Panc1 (cell line): Measurements from ENCODE around the gene DENND6A. TPM values are rescaled to one million over a fixed set of nuclear protein-coding genes. Genes with fewer than 3 reads are reported as not detected.

Experiments used
- ATAC-seq: fragments of 200-7000 bp; cut with Tn5 transposase; 2 replicates; pipeline ENCODE4 v1.9.1; 2020; ENCODE audit warnings: mild to moderate bottlenecking, moderate library complexity
- BruUV-seq: library from RNA; stranded (reverse); fragments of 400-500 nt; replicated peaks from 2 replicates; lab custom pipeline; 2021; lab: Mats Ljungman, UMichigan
- CTCF ChIA-PET: fragments of 300-600 bp; sonication (Branson Sonifier 250); formaldehyde crosslinking; loops from one replicate; lab custom pipeline; 2022; ENCODE audit warnings: antibody characterized with exemption; lab: Charles Lee
- POLR2A ChIA-PET: fragments of 300-600 bp; sonication (Branson Sonifier 250); formaldehyde crosslinking; loops from one replicate; lab custom pipeline; 2022; ENCODE audit warnings: antibody characterized with exemption; lab: Charles Lee
- DNase-seq: peaks from one replicate; pipeline ENCODE4 v3.0.0-alpha.2; 2010; ENCODE audit warnings: low read depth, low spot score
- H3K27ac ChIP-seq: 2 replicates; pipeline ENCODE4 v1.5.1; 2011; ENCODE audit warnings: mild to moderate bottlenecking, low read length, inconsistent platforms
- H3K27me3 ChIP-seq: fragments of 200-500 bp; sonication (Bioruptor generic); 2 replicates; pipeline ENCODE4 v1.6.0; 2014; ENCODE audit warnings: low read length, inconsistent platforms; ENCODE audit not compliant: control insufficient read depth, insufficient read depth
- H3K36me3 ChIP-seq: fragments of 200-500 bp; sonication (Bioruptor generic); 2 replicates; pipeline ENCODE4 v1.5.1; 2014; ENCODE audit warnings: inconsistent platforms, mild to moderate bottlenecking, low read length, moderate library complexity; ENCODE audit not compliant: control insufficient read depth, insufficient read depth
- H3K4me1 ChIP-seq: 2 replicates; pipeline ENCODE4 v1.5.1; 2011; ENCODE audit warnings: inconsistent platforms, mild to moderate bottlenecking, low read length, moderate library complexity; ENCODE audit not compliant: control insufficient read depth, insufficient read depth
- H3K4me3 ChIP-seq, 2 experiments: 2 replicates each; pipeline ENCODE4 v1.5.1; 2011 to 2012; ENCODE audit warnings: low read depth in 2 of 2, low read length in 2 of 2, mild to moderate bottlenecking in 2 of 2, inconsistent platforms in 1 of 2, moderate library complexity in 1 of 2
- H3K9me3 ChIP-seq: fragments of 200-500 bp; sonication (Bioruptor generic); 2 replicates; pipeline ENCODE4 v1.5.1; 2014; ENCODE audit warnings: low read depth, mild to moderate bottlenecking, inconsistent platforms, low read length, moderate library complexity; ENCODE audit not compliant: control insufficient read depth, insufficient read depth
- POLR2AphosphoS5 ChIP-seq: IDR thresholded peaks from 2 replicates; pipeline ENCODE4 v1.6.1; 2012; ENCODE audit warnings: mild to moderate bottlenecking, low read depth, low read length, moderate library complexity
- REST ChIP-seq, 2 experiments: IDR thresholded peaks; 2 replicates each; pipeline ENCODE4 v1.6.1; 2011 to 2012; ENCODE audit warnings: low read depth in 2 of 2, control low read depth in 1 of 2, low read length in 1 of 2, mild to moderate bottlenecking in 1 of 2, moderate library complexity in 1 of 2; ENCODE audit not compliant: insufficient read depth in 1 of 2
- SIN3A ChIP-seq: IDR thresholded peaks from 2 replicates; pipeline ENCODE4 v1.6.1; 2012; ENCODE audit warnings: low read depth, mild to moderate bottlenecking, low read length, moderate library complexity, borderline replicate concordance; ENCODE audit not compliant: insufficient read depth
- TCF7L2 ChIP-seq: IDR thresholded peaks from 2 replicates; pipeline ENCODE4 v1.6.1; 2011; ENCODE audit warnings: mild to moderate bottlenecking, low read depth, low read length, inconsistent platforms
- in situ Hi-C: cut with HindIII; loops from 2 replicates; pipeline ENCODE4 v1.10.0; 2016; ENCODE audit warnings: low sequenced_read_pairs, low pct_unique_long_range_greater_than_20kb
- intact Hi-C: fragments of 100-400 bp; cut with micrococcal nuclease; formaldehyde crosslinking; loops from one replicate; pipeline ENCODE4 v1.10.0; 2022; ENCODE audit not compliant: unreplicated experiment
- total RNA-seq: library from RNA; stranded (reverse); gene quantifications from one replicate; pipeline ENCODE4 v1.2.1, GENCODE V29; 2021; ENCODE audit not compliant: unreplicated experiment
- TF ChIP-seq, protein P1 (sequence below): fragments of 450-650 bp; IDR thresholded peaks from 2 replicates; pipeline ENCODE4 v1.5.1; 2017; ENCODE audit warnings: mild to moderate bottlenecking

The DENND6A gene
- total RNA-seq, 1 experiment from 2014 or later, result 18.1 TPM

DNA sequence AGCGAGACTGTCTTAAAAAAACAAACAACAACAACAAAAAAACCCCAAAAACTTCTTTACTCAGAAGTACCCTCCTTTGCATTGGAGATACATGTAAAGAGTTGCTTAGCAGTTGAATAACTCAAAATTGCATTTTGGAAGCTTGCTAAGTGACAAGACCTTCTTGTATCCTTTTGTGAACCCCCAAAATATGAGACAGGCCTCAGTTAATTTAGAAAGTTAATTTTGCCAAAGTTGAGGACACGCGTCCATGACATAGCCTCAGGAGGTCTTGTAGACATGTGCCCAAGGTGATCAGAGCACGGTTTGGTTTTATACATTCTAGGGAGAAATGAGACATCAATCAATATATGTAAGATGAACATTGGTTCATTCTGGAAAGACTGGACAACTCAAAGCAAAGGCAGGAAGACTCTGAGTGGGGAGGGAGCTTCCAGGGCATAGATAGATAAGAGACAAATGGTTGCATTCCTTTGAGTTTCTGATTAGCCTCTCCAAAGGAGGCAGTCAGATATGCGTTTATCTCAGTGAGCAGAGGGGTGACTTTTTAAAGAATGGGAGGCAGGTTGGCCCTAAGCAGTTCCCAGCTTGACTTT, 94.0 kb downstream of the DENND6A start:
- ChIA-PET CTCF (no interaction called here), POLR2A (interaction anchor here (0.5 to 0.6 kb wide), 2 partner anchors 63 to 133 kb away, joined by 3 to 8 read pairs; no protein-coding TSS in a partner anchor)
- H3K27ac ChIP-seq, result peak overlapping the region; percentile 97
- H3K4me1 ChIP-seq, result peaks cover 11% of the 10 kb centered on the region
- TF ChIP-seq POLR2AphosphoS5 (no peak), TCF7L2 (no peak), REST (IDR thresholded peaks at IDR 0.05; ENCODE audit: insufficient read depth in 1 of 2, low read depth in 2 of 2, low read length in 1 of 2) (no peak)
- TF ChIP-seq, protein P1, sequence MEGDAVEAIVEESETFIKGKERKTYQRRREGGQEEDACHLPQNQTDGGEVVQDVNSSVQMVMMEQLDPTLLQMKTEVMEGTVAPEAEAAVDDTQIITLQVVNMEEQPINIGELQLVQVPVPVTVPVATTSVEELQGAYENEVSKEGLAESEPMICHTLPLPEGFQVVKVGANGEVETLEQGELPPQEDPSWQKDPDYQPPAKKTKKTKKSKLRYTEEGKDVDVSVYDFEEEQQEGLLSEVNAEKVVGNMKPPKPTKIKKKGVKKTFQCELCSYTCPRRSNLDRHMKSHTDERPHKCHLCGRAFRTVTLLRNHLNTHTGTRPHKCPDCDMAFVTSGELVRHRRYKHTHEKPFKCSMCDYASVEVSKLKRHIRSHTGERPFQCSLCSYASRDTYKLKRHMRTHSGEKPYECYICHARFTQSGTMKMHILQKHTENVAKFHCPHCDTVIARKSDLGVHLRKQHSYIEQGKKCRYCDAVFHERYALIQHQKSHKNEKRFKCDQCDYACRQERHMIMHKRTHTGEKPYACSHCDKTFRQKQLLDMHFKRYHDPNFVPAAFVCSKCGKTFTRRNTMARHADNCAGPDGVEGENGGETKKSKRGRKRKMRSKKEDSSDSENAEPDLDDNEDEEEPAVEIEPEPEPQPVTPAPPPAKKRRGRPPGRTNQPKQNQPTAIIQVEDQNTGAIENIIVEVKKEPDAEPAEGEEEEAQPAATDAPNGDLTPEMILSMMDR, result no peak
- no peaks in the 10 kb centered on the region for H3K27me3 ChIP-seq
- H3K36me3 ChIP-seq, result peaks cover 13% of the 10 kb centered on the region
- no peaks in the 10 kb centered on the region for H3K9me3 ChIP-seq
- BruUV-seq, result no TSS peak
- ATAC-seq (no peak), DNase-seq (no peak)
- H3K4me3 ChIP-seq, result peak overlapping the region; percentile 94 to 96
- intact Hi-C loops (no loop called here), in situ Hi-C loops (no loop called here)

DNA sequence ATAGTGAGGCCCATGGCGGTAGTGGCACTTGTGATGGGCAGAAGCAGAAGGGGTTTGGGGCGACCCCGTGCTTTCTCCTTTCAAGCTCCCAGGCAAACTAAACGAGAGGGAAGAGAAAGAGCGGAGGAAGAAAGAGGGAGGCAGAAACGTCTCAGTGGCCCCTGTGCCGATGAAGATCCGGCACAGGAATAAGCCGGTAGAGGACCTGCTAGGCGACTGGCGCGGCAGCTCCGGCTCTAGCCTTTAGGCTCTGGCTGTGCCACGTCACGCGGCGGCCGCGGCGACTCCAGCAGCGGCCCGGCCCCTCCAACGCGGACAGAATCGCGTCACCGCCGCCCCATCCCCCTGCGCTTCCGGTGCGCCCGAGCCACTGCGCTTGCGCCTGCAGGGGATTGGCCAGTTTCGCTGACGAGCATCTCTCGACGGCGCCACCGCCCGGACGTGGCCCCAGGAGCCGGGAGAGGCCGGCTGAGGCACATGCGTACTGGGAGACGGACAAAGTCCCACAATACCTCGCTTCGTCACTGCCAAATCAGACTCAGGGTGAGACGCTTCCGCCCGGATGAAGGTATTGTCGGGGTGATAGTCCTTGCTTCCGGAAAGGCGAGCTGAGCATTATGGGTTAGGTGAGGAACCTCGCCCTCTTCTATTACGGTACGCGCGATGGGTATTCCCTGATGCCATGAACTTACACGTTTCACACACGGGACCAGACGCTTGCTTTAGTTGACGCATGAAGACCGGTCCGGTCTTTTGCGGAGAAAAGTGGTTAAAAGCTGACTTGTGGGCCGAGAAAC, 95.6 kb downstream of the DENND6A start, which contains the start of gene ARF4:
Gene ARF4 (minus strand): TSS at position 218 of the 797 bp plus-strand sequence. CDS start 204 bp downstream, at position 14.
- in situ Hi-C loops, result no loop called here
- BruUV-seq, result no TSS peak
- Histone ChIP-seq H3K4me1 (peaks cover 11% of the 10 kb centered on the region), H3K36me3 (peaks cover 13% of the 10 kb centered on the region), H3K9me3 (no peaks in the 10 kb centered on the region), H3K4me3 (peak within 1 kb of the TSS; percentile 94 to 96), H3K27ac (peak within 1 kb of the TSS; percentile 97), H3K27me3 (no peaks in the 10 kb centered on the region)
- ChIA-PET CTCF (interaction anchor here (0.6 kb wide), 1 partner anchor 489 kb away, joined by 15 read pairs; no protein-coding TSS in a partner anchor), POLR2A (interaction anchor here (0.5 to 0.7 kb wide), 2 partner anchors 368 to 432 kb away, joined by 3 to 4 read pairs; no protein-coding TSS in a partner anchor)
- DNase-seq (peak; percentile 94), ATAC-seq (peak; percentile 96)
- intact Hi-C loops, result no loop called here
- TF ChIP-seq TCF7L2 (no peak), REST (IDR thresholded peaks at IDR 0.05; ENCODE audit: insufficient read depth in 1 of 2, low read depth in 2 of 2, low read length in 1 of 2) (peak in 1 of 2 experiments; percentile 14; a peak in 1 of 4 replicates), POLR2AphosphoS5 (peak; percentile 86), SIN3A (peak; percentile 39; the same call in 1 of the 2 replicates)
- TF ChIP-seq, protein P1, result no peak
